Duodenal mucosa (tissue), 2 donors: ENCODE results near the gene SERP1.

Source experiments
- H3K27ac ChIP-seq: one replicate; pipeline ENCODE4 v1.7.0; 2013; ENCODE audit warnings: low read depth, low read length
- H3K27me3 ChIP-seq, 2 donors: one replicate each; pipeline ENCODE4 v1.7.0; 2013; ENCODE audit warnings: low read length in 2 of 2, control low read depth in 1 of 2; ENCODE audit not compliant: insufficient read depth in 2 of 2, control insufficient read depth in 1 of 2
- H3K36me3 ChIP-seq, 2 donors: one replicate each; pipeline ENCODE4 v1.7.0; 2013; ENCODE audit warnings: low read length in 2 of 2, control low read depth in 1 of 2; ENCODE audit not compliant: insufficient read depth in 2 of 2, control insufficient read depth in 1 of 2
- H3K4me1 ChIP-seq, 2 donors: one replicate each; pipeline ENCODE4 v1.7.0; 2013; ENCODE audit warnings: low read length in 2 of 2, control low read depth in 1 of 2; ENCODE audit not compliant: insufficient read depth in 2 of 2, control insufficient read depth in 1 of 2
- H3K4me3 ChIP-seq, 2 donors: one replicate each; pipeline ENCODE4 v1.7.0; 2013; ENCODE audit warnings: low read length in 2 of 2, low read depth in 1 of 2
- H3K9ac ChIP-seq, 2 donors: one replicate each; pipeline ENCODE4 v1.7.0; 2013; ENCODE audit warnings: low read length in 2 of 2, low read depth in 1 of 2
- H3K9me3 ChIP-seq, 2 donors: one replicate each; pipeline ENCODE4 v1.7.0; 2013; ENCODE audit warnings: low read length in 2 of 2, control low read depth in 1 of 2; ENCODE audit not compliant: control insufficient read depth in 1 of 2

The SERP1 gene

DNA sequence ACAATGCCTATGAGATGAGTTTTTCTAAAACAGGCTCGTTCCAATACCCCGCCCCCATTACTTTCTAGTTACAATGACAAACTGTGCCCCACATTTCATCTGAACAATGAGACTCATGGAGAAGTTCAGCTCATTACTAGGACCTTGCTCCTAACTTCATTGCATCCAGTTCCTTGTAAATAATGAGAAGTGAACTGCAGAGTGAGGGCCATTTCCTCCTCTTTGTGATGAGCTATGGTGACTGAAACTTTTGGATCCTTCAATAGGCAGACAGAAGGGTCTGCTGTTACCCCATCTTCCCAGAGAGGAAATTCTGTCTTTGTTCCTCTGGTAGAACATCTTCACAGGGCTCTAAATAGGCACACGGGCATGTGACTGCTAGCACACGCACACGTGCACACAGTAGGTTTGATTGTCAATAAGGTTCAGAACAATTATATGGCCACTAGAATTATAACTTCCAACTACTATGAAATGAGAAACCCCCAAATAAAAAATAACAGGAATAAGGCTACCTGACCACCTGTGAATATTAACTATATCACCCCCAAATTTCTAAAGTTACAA lies 51.8 kb downstream of the SERP1 start:
- Histone ChIP-seq H3K4me1 (no peaks in the 10 kb centered on the region), H3K27ac (no peak overlapping the region), H3K36me3 (no peaks in the 10 kb centered on the region), H3K27me3 (no peaks in the 10 kb centered on the region), H3K9me3 (no peaks in the 10 kb centered on the region), H3K4me3 (no peak overlapping the region), H3K9ac (no peak overlapping the region)
